ENCODE data around the gene TRPM4. TPM values are rescaled to one million over a fixed set of nuclear protein-coding genes. Genes with fewer than 3 reads are reported as not detected.

The TRPM4 gene
- total RNA-seq, 6 experiments from 2014 or later, result 9.2 to 31.1 (median 14.3) TPM

GRCh38 chr19:49132974-49133609, 24.5 kb upstream of the TRPM4 start:
- Histone ChIP-seq H3K4me1 (peaks cover 0 to 10% (median 0%) of the 10 kb centered on the region in 4 donors), H3K9me3 (no peaks in the 10 kb centered on the region), H3K4me3 (peak overlapping the region in 1 of 3 donors; percentile 26), H3K36me3 (no peaks in the 10 kb centered on the region), H3K27ac (no peak overlapping the region), H3K27me3 (no peaks in the 10 kb centered on the region)
- 28% methylated on average over 29 of the region's 49 CpGs for WGBS (ENCODE audit: insufficient coverage, low coverage, low lambda C conversion rate, missing lambda C conversion rate)
- DNase-seq (no peak), ATAC-seq (peak; percentile 7 to 37 (median 22))
- TF ChIP-seq POLR2A (IDR thresholded peaks at IDR 0.05), result no peak
- TF ChIP-seq CTCF (IDR thresholded peaks at IDR 0.05), result no peak
- intact Hi-C loops (cut with DNase I), result no loop called here

- H3K36me3 ChIP-seq, result no peaks in the 10 kb centered on the region
- H3K4me1 ChIP-seq, result peaks cover 0 to 6% (median 0%) of the 10 kb centered on the region in 4 donors
- peak overlapping the region in 1 of 3 donors; percentile 26 for H3K4me3 ChIP-seq
- no peaks in the 10 kb centered on the region for H3K9me3 ChIP-seq
- DNase-seq (peak; percentile 58 to 72 (median 64)), ATAC-seq (peak; percentile 69 to 89 (median 77))
- H3K27me3 ChIP-seq, result no peaks in the 10 kb centered on the region
- 39% methylated on average over 12 of the region's 42 CpGs for WGBS (ENCODE audit: insufficient coverage, low coverage, low lambda C conversion rate, missing lambda C conversion rate)
- TF ChIP-seq POLR2A (IDR thresholded peaks at IDR 0.05) (no peak), CTCF (IDR thresholded peaks at IDR 0.05) (no peak)
- no peak overlapping the region for H3K27ac ChIP-seq
- intact Hi-C loops (cut with DNase I), result no loop called here
These were observed 23.8 kb upstream of the TRPM4 start for GRCh38 chr19:49133621-49134454.

GRCh38 chr19:49135686-49136085, 21.9 kb upstream of the TRPM4 start:
- intact Hi-C loops (cut with DNase I), result loop anchor here in 1 of 2 donors (5.0 kb wide), 1 partner anchor 33 kb away; no protein-coding TSS in a partner anchor
- Histone ChIP-seq H3K36me3 (no peaks in the 10 kb centered on the region), H3K4me1 (peaks cover 0 to 6% (median 0%) of the 10 kb centered on the region in 4 donors), H3K27me3 (no peaks in the 10 kb centered on the region), H3K27ac (no peak overlapping the region), H3K9me3 (no peaks in the 10 kb centered on the region), H3K4me3 (no peak overlapping the region)
- no peak for TF ChIP-seq POLR2A (IDR thresholded peaks at IDR 0.05)
- no peak for TF ChIP-seq CTCF (IDR thresholded peaks at IDR 0.05)
- no peak for DNase-seq
- ATAC-seq, result no peak
- WGBS (ENCODE audit: insufficient coverage, low coverage, low lambda C conversion rate, missing lambda C conversion rate), result 50% methylated on average over 1 of the region's 5 CpGs

- TF ChIP-seq CTCF (IDR thresholded peaks at IDR 0.05) (no peak), POLR2A (IDR thresholded peaks at IDR 0.05) (no peak)
- ATAC-seq (no peak), DNase-seq (no peak)
- Histone ChIP-seq H3K36me3 (no peaks in the 10 kb centered on the region), H3K27ac (no peak overlapping the region), H3K27me3 (no peaks in the 10 kb centered on the region), H3K4me3 (no peak overlapping the region), H3K4me1 (peaks cover 0 to 6% (median 0%) of the 10 kb centered on the region in 4 donors), H3K9me3 (no peaks in the 10 kb centered on the region)
- intact Hi-C loops (cut with DNase I), result loop anchor here in 1 of 2 donors (5.0 kb wide), 1 partner anchor 34 kb away; no protein-coding TSS in a partner anchor
- WGBS (ENCODE audit: insufficient coverage, low coverage, low lambda C conversion rate, missing lambda C conversion rate), result 100% methylated on average over 1 of the region's 10 CpGs
These were observed 20.8 kb upstream of the TRPM4 start for GRCh38 chr19:49136771-49137171.
